Measurements from ENCODE around the gene CYP24A1. TPM values are rescaled to one million over a fixed set of nuclear protein-coding genes. Genes with fewer than 3 reads are reported as not detected.

CYP24A1 gene
- total and polyA plus RNA-seq, 2 of the 8 experiments (the other 6 are each of a cell fraction or from before 2014, with no cell fraction given), result not detected

DNA sequence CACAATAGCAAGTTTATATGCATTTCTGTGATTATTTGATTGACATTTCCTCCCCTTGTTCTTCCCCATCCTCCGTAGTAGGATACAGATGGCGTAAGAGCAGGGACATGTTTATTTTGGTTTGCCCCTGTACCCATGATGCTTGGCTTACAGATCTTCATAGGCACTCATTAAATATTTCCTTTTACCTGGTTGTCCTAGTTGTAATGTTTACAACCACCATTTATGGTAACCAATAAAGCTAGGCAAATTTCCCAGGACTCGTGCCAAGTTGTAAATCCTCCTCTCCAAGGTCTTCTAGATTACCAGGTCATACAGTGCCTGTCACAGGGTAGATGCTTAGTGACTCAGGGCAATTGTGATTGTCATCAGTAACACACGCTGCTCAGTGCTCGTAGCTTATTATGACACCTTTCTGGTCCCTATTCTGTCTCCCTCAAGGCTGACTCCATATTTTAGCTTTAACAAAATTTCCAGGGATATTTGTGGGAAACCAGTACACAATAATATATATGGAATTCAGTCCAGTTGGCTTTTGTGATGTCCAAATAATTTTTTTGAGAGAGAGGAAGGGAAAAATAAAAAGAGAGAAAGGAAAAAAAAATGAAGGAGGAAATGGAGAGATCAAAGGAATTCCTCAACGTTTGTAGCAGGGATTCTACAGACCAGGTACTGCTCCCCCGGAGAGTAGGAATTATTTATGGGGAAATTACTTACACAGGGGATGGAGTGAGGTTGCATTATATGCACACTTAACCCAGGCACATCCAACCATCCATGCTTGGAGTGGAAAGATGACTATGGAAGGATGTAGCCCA, 24.6 kb downstream of the CYP24A1 start:
- CTCF ChIA-PET (ENCODE audit: partially characterized antibody), result interaction anchor here (0.6 to 4.2 kb wide), 3 partner anchors 45 to 51 kb away, joined by 3 to 16 read pairs (median 4); no protein-coding TSS in a partner anchor
- H2BK20ac ChIP-seq (ENCODE audit: low read length), result no peak overlapping the region
- H3K4me2 ChIP-seq (ENCODE audit: insufficient read depth in 1 of 2, low read depth in 2 of 2, low read length in 2 of 2), result no peak overlapping the region
- H3K27me3 ChIP-seq (replicated peaks in 1 of 4; ENCODE audit: control insufficient read depth in 3 of 4, extremely low read depth in 1 of 4, insufficient read depth in 3 of 4, low read length in 3 of 4), result no peaks in the 10 kb centered on the region
- no peak overlapping the region for H3K9ac ChIP-seq (replicated peaks in 1 of 4; ENCODE audit: extremely low read depth in 1 of 4, low read depth in 3 of 4, low read length in 3 of 4)
- WGBS, 2 experiments (ENCODE audit: extremely low coverage in 1 of 2, insufficient coverage in 1 of 2, insufficient read length in 1 of 2, insufficient replicate concordance in 2 of 2, low coverage in 1 of 2, low lambda C conversion rate in 2 of 2, missing lambda C conversion rate in 1 of 2), result 77% methylated on average over 7 of the region's 7 CpGs; no CpG with 5 or more reads in 1 of the 2 experiments
- H3K9me3 ChIP-seq (ENCODE audit: insufficient read depth in 2 of 2, low read depth in 1 of 2, low read length in 1 of 2), result no peaks in the 10 kb centered on the region
- TF ChIP-seq EGR1 (IDR thresholded peaks at IDR 0.05; ENCODE audit: borderline replicate concordance, low read depth, low read length), result no peak
- H4K8ac ChIP-seq (ENCODE audit: extremely low read depth, insufficient read depth, low read length), result no peak overlapping the region
- no peak overlapping the region for H2BK5ac ChIP-seq (ENCODE audit: low read depth, low read length)
- no peaks in the 10 kb centered on the region for H3K4me1 ChIP-seq (replicated peaks in 1 of 4; ENCODE audit: control insufficient read depth in 3 of 4, insufficient read depth in 4 of 4, low read length in 3 of 4)
- H3K18ac ChIP-seq (ENCODE audit: extremely low read depth, low read length), result no peak overlapping the region
- no peaks in the 10 kb centered on the region for H3K23me2 ChIP-seq (ENCODE audit: low read depth, low read length)
- no peak overlapping the region for H3K4ac ChIP-seq (replicated peaks; ENCODE audit: insufficient read length, low read depth, low read length)
- H3K36me3 ChIP-seq (ENCODE audit: control insufficient read depth in 2 of 4, insufficient read depth in 4 of 4, low read length in 3 of 4), result no peaks in the 10 kb centered on the region
- no peak overlapping the region for H3K56ac ChIP-seq (replicated peaks; ENCODE audit: insufficient read length, low read depth, low read length)
- H3K79me2 ChIP-seq (ENCODE audit: control insufficient read depth in 1 of 2, insufficient read depth in 2 of 2, low read length in 2 of 2), result no peaks in the 10 kb centered on the region
- H3K79me1 ChIP-seq (ENCODE audit: low read depth, low read length), result no peaks in the 10 kb centered on the region
- no peak overlapping the region for H2BK15ac ChIP-seq (ENCODE audit: low read length)
- no peak overlapping the region for H3K4me3 ChIP-seq (ENCODE audit: extremely low read depth in 1 of 4, insufficient read depth in 2 of 4, low read depth in 3 of 4, low read length in 4 of 4)
- no peak overlapping the region for H3K14ac ChIP-seq (ENCODE audit: insufficient read length)
- no peak overlapping the region for H2BK12ac ChIP-seq (ENCODE audit: low read depth, low read length)
- no peak overlapping the region for H2AK5ac ChIP-seq (ENCODE audit: low read depth, low read length)
- no peak overlapping the region for H2BK120ac ChIP-seq (replicated peaks; ENCODE audit: low read depth, low read length)
- H4K20me1 ChIP-seq (replicated peaks in 1 of 2; ENCODE audit: control insufficient read depth in 1 of 2, insufficient read depth in 2 of 2, low read length in 2 of 2), result no peaks in the 10 kb centered on the region
- POLR2A ChIA-PET (ENCODE audit: partially characterized antibody), result no interaction called here
- no peak overlapping the region for H4K91ac ChIP-seq (replicated peaks; ENCODE audit: insufficient read length, low read length)
- DNase-seq (ENCODE audit: low read depth in 1 of 2, low spot score in 2 of 2), result no peak
- no peak for FAIRE-seq
- H4K5ac ChIP-seq (ENCODE audit: insufficient read length, low read depth, low read length), result no peak overlapping the region
- no peak overlapping the region for H3K23ac ChIP-seq (ENCODE audit: insufficient read length)
- no peak overlapping the region for H2AFZ ChIP-seq (ENCODE audit: low read length)
- no peak overlapping the region for H3K27ac ChIP-seq (ENCODE audit: low read depth, low read length)
